ENCODE results near the gene TXLNB. TPM values are rescaled to one million over a fixed set of nuclear protein-coding genes. Genes with fewer than 3 reads are reported as not detected.

The TXLNB gene
- polyA plus RNA-seq, 1 of the 3 experiments (the other 2 are of a cell fraction), result 0.12 TPM

DNA sequence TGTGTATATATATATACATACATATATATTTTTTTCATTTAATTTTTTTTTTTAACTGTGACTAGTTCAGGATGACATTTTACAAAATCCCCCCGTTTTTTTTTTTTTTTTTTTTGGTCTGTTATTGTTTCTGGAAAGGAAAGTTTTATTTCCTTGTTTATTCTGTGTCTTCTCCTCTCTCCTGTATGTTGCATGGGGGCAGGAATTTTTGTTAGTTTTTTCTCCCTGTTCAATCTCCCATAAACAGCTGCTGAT lies 32.4 kb upstream of the TXLNB start:
- Histone ChIP-seq H3F3A (replicated peaks; ENCODE audit: insufficient read depth) (no peaks in the 10 kb centered on the region), H4K20me1 (ENCODE audit: insufficient read depth) (no peaks in the 10 kb centered on the region), H3K9me3 (no peaks in the 10 kb centered on the region), H3K36me3 (replicated peaks in 1 of 2; ENCODE audit: control insufficient read depth in 1 of 2, insufficient read depth in 2 of 2, low read length in 1 of 2) (no peaks in the 10 kb centered on the region), H3K27me3 (ENCODE audit: insufficient read depth) (no peaks in the 10 kb centered on the region; the same call in 1 of the 2 replicates), H2AFZ (ENCODE audit: low read depth) (peak overlapping the region; percentile 96; the same call in 1 of the 2 replicates), H3K79me2 (ENCODE audit: insufficient read depth) (no peaks in the 10 kb centered on the region), H3K9ac (no peak overlapping the region), H3K4me2 (no peak overlapping the region), H3K4me1 (ENCODE audit: control insufficient read depth in 1 of 2, insufficient read depth in 2 of 2, low read depth in 1 of 2, low read length in 1 of 2) (no peaks in the 10 kb centered on the region), H3K27ac (ENCODE audit: low read depth in 2 of 2, low read length in 1 of 2) (no peak overlapping the region), H3K9me2 (no peaks in the 10 kb centered on the region), H3K4me3 (ENCODE audit: low read depth in 2 of 2, low read length in 1 of 2) (no peak overlapping the region)
- POLR2A ChIA-PET, result no interaction called here
- 0% methylated on average over 1 of the region's 1 CpG for WGBS (ENCODE audit: low lambda C conversion rate)
- TF ChIP-seq, protein P1, sequence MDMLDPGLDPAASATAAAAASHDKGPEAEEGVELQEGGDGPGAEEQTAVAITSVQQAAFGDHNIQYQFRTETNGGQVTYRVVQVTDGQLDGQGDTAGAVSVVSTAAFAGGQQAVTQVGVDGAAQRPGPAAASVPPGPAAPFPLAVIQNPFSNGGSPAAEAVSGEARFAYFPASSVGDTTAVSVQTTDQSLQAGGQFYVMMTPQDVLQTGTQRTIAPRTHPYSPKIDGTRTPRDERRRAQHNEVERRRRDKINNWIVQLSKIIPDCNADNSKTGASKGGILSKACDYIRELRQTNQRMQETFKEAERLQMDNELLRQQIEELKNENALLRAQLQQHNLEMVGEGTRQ (IDR thresholded peaks at IDR 0.05; ENCODE audit: borderline replicate concordance, low read depth, low read length), result no peak
- TF ChIP-seq, protein P2, sequence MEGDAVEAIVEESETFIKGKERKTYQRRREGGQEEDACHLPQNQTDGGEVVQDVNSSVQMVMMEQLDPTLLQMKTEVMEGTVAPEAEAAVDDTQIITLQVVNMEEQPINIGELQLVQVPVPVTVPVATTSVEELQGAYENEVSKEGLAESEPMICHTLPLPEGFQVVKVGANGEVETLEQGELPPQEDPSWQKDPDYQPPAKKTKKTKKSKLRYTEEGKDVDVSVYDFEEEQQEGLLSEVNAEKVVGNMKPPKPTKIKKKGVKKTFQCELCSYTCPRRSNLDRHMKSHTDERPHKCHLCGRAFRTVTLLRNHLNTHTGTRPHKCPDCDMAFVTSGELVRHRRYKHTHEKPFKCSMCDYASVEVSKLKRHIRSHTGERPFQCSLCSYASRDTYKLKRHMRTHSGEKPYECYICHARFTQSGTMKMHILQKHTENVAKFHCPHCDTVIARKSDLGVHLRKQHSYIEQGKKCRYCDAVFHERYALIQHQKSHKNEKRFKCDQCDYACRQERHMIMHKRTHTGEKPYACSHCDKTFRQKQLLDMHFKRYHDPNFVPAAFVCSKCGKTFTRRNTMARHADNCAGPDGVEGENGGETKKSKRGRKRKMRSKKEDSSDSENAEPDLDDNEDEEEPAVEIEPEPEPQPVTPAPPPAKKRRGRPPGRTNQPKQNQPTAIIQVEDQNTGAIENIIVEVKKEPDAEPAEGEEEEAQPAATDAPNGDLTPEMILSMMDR (IDR thresholded peaks at IDR 0.05), result no peak
- TF ChIP-seq, protein P3, sequence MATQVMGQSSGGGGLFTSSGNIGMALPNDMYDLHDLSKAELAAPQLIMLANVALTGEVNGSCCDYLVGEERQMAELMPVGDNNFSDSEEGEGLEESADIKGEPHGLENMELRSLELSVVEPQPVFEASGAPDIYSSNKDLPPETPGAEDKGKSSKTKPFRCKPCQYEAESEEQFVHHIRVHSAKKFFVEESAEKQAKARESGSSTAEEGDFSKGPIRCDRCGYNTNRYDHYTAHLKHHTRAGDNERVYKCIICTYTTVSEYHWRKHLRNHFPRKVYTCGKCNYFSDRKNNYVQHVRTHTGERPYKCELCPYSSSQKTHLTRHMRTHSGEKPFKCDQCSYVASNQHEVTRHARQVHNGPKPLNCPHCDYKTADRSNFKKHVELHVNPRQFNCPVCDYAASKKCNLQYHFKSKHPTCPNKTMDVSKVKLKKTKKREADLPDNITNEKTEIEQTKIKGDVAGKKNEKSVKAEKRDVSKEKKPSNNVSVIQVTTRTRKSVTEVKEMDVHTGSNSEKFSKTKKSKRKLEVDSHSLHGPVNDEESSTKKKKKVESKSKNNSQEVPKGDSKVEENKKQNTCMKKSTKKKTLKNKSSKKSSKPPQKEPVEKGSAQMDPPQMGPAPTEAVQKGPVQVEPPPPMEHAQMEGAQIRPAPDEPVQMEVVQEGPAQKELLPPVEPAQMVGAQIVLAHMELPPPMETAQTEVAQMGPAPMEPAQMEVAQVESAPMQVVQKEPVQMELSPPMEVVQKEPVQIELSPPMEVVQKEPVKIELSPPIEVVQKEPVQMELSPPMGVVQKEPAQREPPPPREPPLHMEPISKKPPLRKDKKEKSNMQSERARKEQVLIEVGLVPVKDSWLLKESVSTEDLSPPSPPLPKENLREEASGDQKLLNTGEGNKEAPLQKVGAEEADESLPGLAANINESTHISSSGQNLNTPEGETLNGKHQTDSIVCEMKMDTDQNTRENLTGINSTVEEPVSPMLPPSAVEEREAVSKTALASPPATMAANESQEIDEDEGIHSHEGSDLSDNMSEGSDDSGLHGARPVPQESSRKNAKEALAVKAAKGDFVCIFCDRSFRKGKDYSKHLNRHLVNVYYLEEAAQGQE (IDR thresholded peaks at IDR 0.05; ENCODE audit: low read depth, low read length), result no peak
- TF ChIP-seq, protein P4, sequence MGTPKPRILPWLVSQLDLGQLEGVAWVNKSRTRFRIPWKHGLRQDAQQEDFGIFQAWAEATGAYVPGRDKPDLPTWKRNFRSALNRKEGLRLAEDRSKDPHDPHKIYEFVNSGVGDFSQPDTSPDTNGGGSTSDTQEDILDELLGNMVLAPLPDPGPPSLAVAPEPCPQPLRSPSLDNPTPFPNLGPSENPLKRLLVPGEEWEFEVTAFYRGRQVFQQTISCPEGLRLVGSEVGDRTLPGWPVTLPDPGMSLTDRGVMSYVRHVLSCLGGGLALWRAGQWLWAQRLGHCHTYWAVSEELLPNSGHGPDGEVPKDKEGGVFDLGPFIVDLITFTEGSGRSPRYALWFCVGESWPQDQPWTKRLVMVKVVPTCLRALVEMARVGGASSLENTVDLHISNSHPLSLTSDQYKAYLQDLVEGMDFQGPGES (IDR thresholded peaks at IDR 0.05; ENCODE audit: low read depth, low read length), result no peak
- no peak for TF ChIP-seq TEAD4 (IDR thresholded peaks at IDR 0.05; ENCODE audit: borderline replicate concordance, insufficient read depth)
- no peak for TF ChIP-seq FOXM1 (IDR thresholded peaks at IDR 0.05; ENCODE audit: low read depth)
- no peak for TF ChIP-seq FOSL2 (IDR thresholded peaks at IDR 0.05; ENCODE audit: borderline replicate concordance, low read depth)
- TF ChIP-seq TCF12 (IDR thresholded peaks at IDR 0.05), result no peak
- no peak for TF ChIP-seq JUND (IDR thresholded peaks at IDR 0.05)
- TF ChIP-seq EP300 (IDR thresholded peaks at IDR 0.05; ENCODE audit: borderline replicate concordance in 1 of 2, low read depth in 1 of 2, low read length in 1 of 2), result no peak
- no peak for TF ChIP-seq SIN3A (IDR thresholded peaks at IDR 0.05; ENCODE audit: borderline replicate concordance, low read depth, low read length)
- CTCF ChIA-PET, result no interaction called here
- no peak for DNase-seq
